ENCODE measurements around the gene STRIP2. TPM values are rescaled to one million over a fixed set of nuclear protein-coding genes. Genes with fewer than 3 reads are reported as not detected.

STRIP2 gene
- total RNA-seq, 5 donors from 2014 or later (not counting 1 experiment from before 2014, with no cell fraction given), result 0.39 to 0.47 (median 0.42) TPM

- H3K4me1 Mint-ChIP-seq, result peaks cover 12 to 24% (median 15%) of the 10 kb centered on the region in 3 donors
- no peaks in the 10 kb centered on the region for H3K9me3 ChIP-seq
- H3K4me1 ChIP-seq (ENCODE audit: control insufficient read depth in 1 of 2, extremely low read depth in 1 of 2, insufficient read depth in 2 of 2, low read length in 2 of 2), result peaks cover 2 to 17% of the 10 kb centered on the region in 2 experiments
- no peaks in the 10 kb centered on the region for H3K36me3 ChIP-seq (ENCODE audit: control insufficient read depth in 2 of 2, extremely low read depth in 1 of 2, insufficient read depth in 1 of 2, low read length in 1 of 2)
- no peaks in the 10 kb centered on the region for H3K27me3 Mint-ChIP-seq
- no peaks in the 10 kb centered on the region for H3K9me3 Mint-ChIP-seq
- no peaks in the 10 kb centered on the region for H3K27me3 ChIP-seq (replicated peaks in 1 of 2; ENCODE audit: control insufficient read depth in 2 of 2, extremely low read depth in 1 of 2, insufficient read depth in 2 of 2, low read length in 1 of 2)
- ChIA-PET POLR2A (interaction anchor here in 1 of 2 donors (0.6 kb wide), 1 partner anchor 44 kb away, joined by 4 read pairs; no protein-coding TSS in a partner anchor), CTCF (interaction anchor here in 1 of 2 donors (0.5 kb wide), 1 partner anchor 41 kb away, joined by 3 read pairs; no protein-coding TSS in a partner anchor)
- no peak for DNase-seq
- H3K4me3 Mint-ChIP-seq, result peak overlapping the region; percentile 76 to 87 (median 80)
- 96% methylated on average over 4 of the region's 8 CpGs for WGBS (ENCODE audit: insufficient coverage)
- H3K27ac ChIP-seq (ENCODE audit: low read length), result no peak overlapping the region
- no peaks in the 10 kb centered on the region for H3K36me3 Mint-ChIP-seq
- no peak for ATAC-seq (replicated peaks in 1 of 4)
- H3K27ac Mint-ChIP-seq, result peak overlapping the region in 1 of 2 donors; percentile 77
- H3K4me3 ChIP-seq (ENCODE audit: control insufficient read depth in 1 of 2, extremely low read depth in 1 of 2, low read length in 1 of 2), result no peak overlapping the region
Observed at GRCh38 chr7:129503725-129504124, 69.5 kb downstream of the STRIP2 start.

GRCh38 chr7:129512192-129512591 lies 78.0 kb downstream of the STRIP2 start:
- Mint-ChIP-seq H3K4me1 (no peaks in the 10 kb centered on the region), H3K27ac (no peak overlapping the region), H3K36me3 (no peaks in the 10 kb centered on the region), H3K4me3 (no peak overlapping the region), H3K9me3 (no peaks in the 10 kb centered on the region), H3K27me3 (no peaks in the 10 kb centered on the region)
- Histone ChIP-seq H3K36me3 (ENCODE audit: control insufficient read depth in 2 of 2, extremely low read depth in 1 of 2, insufficient read depth in 1 of 2, low read length in 1 of 2) (no peaks in the 10 kb centered on the region), H3K27me3 (replicated peaks in 1 of 2; ENCODE audit: control insufficient read depth in 2 of 2, extremely low read depth in 1 of 2, insufficient read depth in 2 of 2, low read length in 1 of 2) (no peaks in the 10 kb centered on the region), H3K4me1 (ENCODE audit: control insufficient read depth in 1 of 2, extremely low read depth in 1 of 2, insufficient read depth in 2 of 2, low read length in 2 of 2) (no peaks in the 10 kb centered on the region), H3K4me3 (ENCODE audit: control insufficient read depth in 1 of 2, extremely low read depth in 1 of 2, low read length in 1 of 2) (no peak overlapping the region), H3K27ac (ENCODE audit: low read length) (no peak overlapping the region), H3K9me3 (no peaks in the 10 kb centered on the region)
- DNase-seq (no peak), ATAC-seq (replicated peaks in 1 of 4) (no peak)
- POLR2A ChIA-PET, result no interaction called here
- CTCF ChIA-PET, result no interaction called here
- WGBS (ENCODE audit: insufficient coverage), result no CpG with 5 or more reads among the region's 8 CpGs

- ChIA-PET CTCF (no interaction called here), POLR2A (no interaction called here)
- Mint-ChIP-seq H3K4me3 (no peak overlapping the region), H3K27me3 (no peaks in the 10 kb centered on the region), H3K27ac (no peak overlapping the region), H3K36me3 (no peaks in the 10 kb centered on the region), H3K4me1 (no peaks in the 10 kb centered on the region), H3K9me3 (no peaks in the 10 kb centered on the region)
- Histone ChIP-seq H3K36me3 (ENCODE audit: control insufficient read depth in 2 of 2, extremely low read depth in 1 of 2, insufficient read depth in 1 of 2, low read length in 1 of 2) (no peaks in the 10 kb centered on the region), H3K27me3 (replicated peaks in 1 of 2; ENCODE audit: control insufficient read depth in 2 of 2, extremely low read depth in 1 of 2, insufficient read depth in 2 of 2, low read length in 1 of 2) (no peaks in the 10 kb centered on the region), H3K27ac (ENCODE audit: low read length) (no peak overlapping the region), H3K4me1 (ENCODE audit: control insufficient read depth in 1 of 2, extremely low read depth in 1 of 2, insufficient read depth in 2 of 2, low read length in 2 of 2) (no peaks in the 10 kb centered on the region), H3K4me3 (ENCODE audit: control insufficient read depth in 1 of 2, extremely low read depth in 1 of 2, low read length in 1 of 2) (no peak overlapping the region), H3K9me3 (no peaks in the 10 kb centered on the region)
- 93% methylated on average over 8 of the region's 10 CpGs for WGBS (ENCODE audit: insufficient coverage)
- DNase-seq (no peak), ATAC-seq (replicated peaks in 1 of 4) (no peak)
Observed at GRCh38 chr7:129513546-129513945, 79.3 kb downstream of the STRIP2 start.

- no peaks in the 10 kb centered on the region for H3K4me1 Mint-ChIP-seq
- CTCF ChIA-PET, result interaction anchor here in 1 of 2 donors (0.6 kb wide), 1 partner anchor 123 kb away, joined by 3 read pairs; no protein-coding TSS in a partner anchor
- ATAC-seq (replicated peaks in 1 of 4) (no peak), DNase-seq (no peak)
- Histone ChIP-seq H3K9me3 (no peaks in the 10 kb centered on the region), H3K36me3 (ENCODE audit: control insufficient read depth in 2 of 2, extremely low read depth in 1 of 2, insufficient read depth in 1 of 2, low read length in 1 of 2) (no peaks in the 10 kb centered on the region), H3K4me3 (ENCODE audit: control insufficient read depth in 1 of 2, extremely low read depth in 1 of 2, low read length in 1 of 2) (no peak overlapping the region), H3K4me1 (ENCODE audit: control insufficient read depth in 1 of 2, extremely low read depth in 1 of 2, insufficient read depth in 2 of 2, low read length in 2 of 2) (no peaks in the 10 kb centered on the region), H3K27ac (ENCODE audit: low read length) (no peak overlapping the region), H3K27me3 (replicated peaks in 1 of 2; ENCODE audit: control insufficient read depth in 2 of 2, extremely low read depth in 1 of 2, insufficient read depth in 2 of 2, low read length in 1 of 2) (peaks cover 0 to 3% of the 10 kb centered on the region in 2 experiments)
- H3K4me3 Mint-ChIP-seq, result no peak overlapping the region
- peaks cover 0 to 2% of the 10 kb centered on the region in 2 donors for H3K27me3 Mint-ChIP-seq
- 86% methylated on average over 4 of the region's 4 CpGs for WGBS (ENCODE audit: insufficient coverage)
- no peaks in the 10 kb centered on the region for H3K9me3 Mint-ChIP-seq
- no peaks in the 10 kb centered on the region for H3K36me3 Mint-ChIP-seq
- no peak overlapping the region for H3K27ac Mint-ChIP-seq
- POLR2A ChIA-PET, result no interaction called here
Observed at GRCh38 chr7:129514683-129515082, 80.5 kb downstream of the STRIP2 start.

- H3K4me1 Mint-ChIP-seq, result no peaks in the 10 kb centered on the region
- no peaks in the 10 kb centered on the region for H3K9me3 Mint-ChIP-seq
- ChIA-PET POLR2A (no interaction called here), CTCF (interaction anchor here in 1 of 2 donors (0.6 kb wide), 1 partner anchor 143 kb away, joined by 7 read pairs; no protein-coding TSS in a partner anchor)
- ATAC-seq (replicated peaks in 1 of 4) (no peak), DNase-seq (no peak)
- Histone ChIP-seq H3K27me3 (replicated peaks in 1 of 2; ENCODE audit: control insufficient read depth in 2 of 2, extremely low read depth in 1 of 2, insufficient read depth in 2 of 2, low read length in 1 of 2) (peaks cover 0 to 3% of the 10 kb centered on the region in 2 experiments), H3K4me3 (ENCODE audit: control insufficient read depth in 1 of 2, extremely low read depth in 1 of 2, low read length in 1 of 2) (no peak overlapping the region), H3K4me1 (ENCODE audit: control insufficient read depth in 1 of 2, extremely low read depth in 1 of 2, insufficient read depth in 2 of 2, low read length in 2 of 2) (no peaks in the 10 kb centered on the region), H3K36me3 (ENCODE audit: control insufficient read depth in 2 of 2, extremely low read depth in 1 of 2, insufficient read depth in 1 of 2, low read length in 1 of 2) (no peaks in the 10 kb centered on the region), H3K27ac (ENCODE audit: low read length) (no peak overlapping the region), H3K9me3 (no peaks in the 10 kb centered on the region)
- no peaks in the 10 kb centered on the region for H3K36me3 Mint-ChIP-seq
- WGBS (ENCODE audit: insufficient coverage), result no CpG with 5 or more reads among the region's 4 CpGs
- no peak overlapping the region for H3K4me3 Mint-ChIP-seq
- no peak overlapping the region for H3K27ac Mint-ChIP-seq
- peaks cover 0 to 2% of the 10 kb centered on the region in 2 donors for H3K27me3 Mint-ChIP-seq
Observed at GRCh38 chr7:129515381-129515780, 81.1 kb downstream of the STRIP2 start.

GRCh38 chr7:129517931-129518330 lies 83.7 kb downstream of the STRIP2 start:
- peaks cover 9 to 17% of the 10 kb centered on the region in 2 donors for H3K27me3 Mint-ChIP-seq
- no CpG with 5 or more reads among the region's 6 CpGs for WGBS (ENCODE audit: insufficient coverage)
- ATAC-seq (replicated peaks in 1 of 4) (no peak), DNase-seq (no peak)
- H3K9me3 Mint-ChIP-seq, result no peaks in the 10 kb centered on the region
- H3K27me3 ChIP-seq (replicated peaks in 1 of 2; ENCODE audit: control insufficient read depth in 2 of 2, extremely low read depth in 1 of 2, insufficient read depth in 2 of 2, low read length in 1 of 2), result peaks cover 0 to 9% of the 10 kb centered on the region in 2 experiments
- POLR2A ChIA-PET, result interaction anchor here in 1 of 2 donors (0.6 kb wide), 1 partner anchor 1101 kb away, joined by 3 read pairs; no protein-coding TSS in a partner anchor
- H3K27ac ChIP-seq (ENCODE audit: low read length), result no peak overlapping the region
- H3K4me3 ChIP-seq (ENCODE audit: control insufficient read depth in 1 of 2, extremely low read depth in 1 of 2, low read length in 1 of 2), result no peak overlapping the region
- no peaks in the 10 kb centered on the region for H3K4me1 Mint-ChIP-seq
- H3K36me3 Mint-ChIP-seq, result no peaks in the 10 kb centered on the region
- H3K9me3 ChIP-seq, result no peaks in the 10 kb centered on the region
- CTCF ChIA-PET, result interaction anchor here (0.6 to 0.7 kb wide), 2 partner anchors 311 to 1264 kb away, joined by 3 to 6 read pairs; no protein-coding TSS in a partner anchor
- no peaks in the 10 kb centered on the region for H3K4me1 ChIP-seq (ENCODE audit: control insufficient read depth in 1 of 2, extremely low read depth in 1 of 2, insufficient read depth in 2 of 2, low read length in 2 of 2)
- no peak overlapping the region for H3K4me3 Mint-ChIP-seq
- H3K36me3 ChIP-seq (ENCODE audit: control insufficient read depth in 2 of 2, extremely low read depth in 1 of 2, insufficient read depth in 1 of 2, low read length in 1 of 2), result no peaks in the 10 kb centered on the region
- H3K27ac Mint-ChIP-seq, result no peak overlapping the region

All from T-cell (primary cell).